GM18520 (cell line): ENCODE results near the gene ITIH1.

ENCODE experiments used
- ATAC-seq: cut with Tn5 transposase; IDR thresholded peaks from one replicate; pipeline ENCODE4 v1.9.1; 2021; ENCODE audit not compliant: unreplicated experiment

Gene ITIH1

GRCh38 chr3:52838561-52839267, 61.3 kb downstream of the ITIH1 start:
- no peak for ATAC-seq

- ATAC-seq: no peak
Observed at GRCh38 chr3:52839268-52839575, 61.8 kb downstream of the ITIH1 start.

GRCh38 chr3:52839892-52840545, 62.6 kb downstream of the ITIH1 start:
- no peak for ATAC-seq

- ATAC-seq: no peak
Observed at GRCh38 chr3:52841211-52841980, 64.0 kb downstream of the ITIH1 start.
